ENCODE results near the gene RABGAP1L.
"Not testable (repeated sequence)": the region's sequence is repeated elsewhere in the genome, so short reads cannot be mapped to it uniquely, and the experiment has no call there.

RABGAP1L gene

DNA sequence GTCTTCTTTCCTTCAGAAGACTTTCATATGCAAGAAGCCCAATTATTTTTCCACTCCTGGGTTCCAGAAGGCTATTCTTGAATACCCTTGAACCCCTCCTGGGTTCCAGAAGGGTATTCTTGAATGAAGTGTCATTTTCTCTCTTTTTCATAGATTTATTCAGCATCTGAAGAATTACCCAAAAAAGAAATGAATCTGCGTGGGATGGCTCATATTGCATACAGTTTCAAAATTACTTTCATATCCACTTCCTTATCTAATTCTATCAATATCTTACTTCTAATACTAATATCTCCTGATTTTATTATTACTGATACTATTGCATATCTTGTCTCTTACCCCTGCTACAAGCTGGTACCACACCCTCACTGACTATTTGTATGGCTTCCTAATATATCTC lies 22.6 kb upstream of the RABGAP1L start:
- no peaks in the 10 kb centered on the region for H3K9me2 ChIP-seq (replicated peaks; ENCODE audit: low read depth, low read length)
- no peaks in the 10 kb centered on the region for H3K36me3 ChIP-seq (ENCODE audit: insufficient read depth, low read length)
- no peaks in the 10 kb centered on the region for H3K27me3 ChIP-seq (ENCODE audit: insufficient read depth, low read length, poor library complexity, severe bottlenecking)
- no peaks in the 10 kb centered on the region for H3K4me1 ChIP-seq (ENCODE audit: insufficient read depth, low read length, poor library complexity, severe bottlenecking)
- H3F3A ChIP-seq (ENCODE audit: low read depth): no peaks in the 10 kb centered on the region
- H3K79me2 ChIP-seq (ENCODE audit: insufficient read depth, low read length): no peaks in the 10 kb centered on the region
- no peaks in the 10 kb centered on the region for H4K20me1 ChIP-seq (ENCODE audit: insufficient read depth, low read length, poor library complexity, severe bottlenecking)
- H3K9ac ChIP-seq (ENCODE audit: low read depth, low read length, poor library complexity, severe bottlenecking): no peak overlapping the region
- H3K9me3 ChIP-seq (ENCODE audit: insufficient read depth, low read depth, low read length): no peaks in the 10 kb centered on the region
- TF ChIP-seq CTCF (conservative IDR thresholded peaks at IDR 0.05; ENCODE audit: low read length): no peak
- no peak for TF ChIP-seq EZH2phosphoT487 (IDR thresholded peaks at IDR 0.05; ENCODE audit: borderline replicate concordance)
- H3K4me2 ChIP-seq (ENCODE audit: low read depth, low read length, poor library complexity, severe bottlenecking): no peak overlapping the region
- no peak overlapping the region for H2AFZ ChIP-seq (ENCODE audit: low read length)
- H3K4me3 ChIP-seq (ENCODE audit: low read length, poor library complexity, severe bottlenecking): no peak overlapping the region

- TF ChIP-seq EZH2phosphoT487 (IDR thresholded peaks at IDR 0.05; ENCODE audit: borderline replicate concordance): no peak
- no peak for TF ChIP-seq CTCF (conservative IDR thresholded peaks at IDR 0.05; ENCODE audit: low read length)
- H3K9me3 ChIP-seq (ENCODE audit: insufficient read depth, low read depth, low read length): no peaks in the 10 kb centered on the region
- H3K4me1 ChIP-seq (ENCODE audit: insufficient read depth, low read length, poor library complexity, severe bottlenecking): no peaks in the 10 kb centered on the region
- no peak overlapping the region for H2AFZ ChIP-seq (ENCODE audit: low read length)
- H3K79me2 ChIP-seq (ENCODE audit: insufficient read depth, low read length): no peaks in the 10 kb centered on the region
- H3K4me2 ChIP-seq (ENCODE audit: low read depth, low read length, poor library complexity, severe bottlenecking): no peak overlapping the region
- no peak overlapping the region for H3K9ac ChIP-seq (ENCODE audit: low read depth, low read length, poor library complexity, severe bottlenecking)
- H3K36me3 ChIP-seq (ENCODE audit: insufficient read depth, low read length): no peaks in the 10 kb centered on the region
- H3F3A ChIP-seq (ENCODE audit: low read depth): no peaks in the 10 kb centered on the region
- H3K27me3 ChIP-seq (ENCODE audit: insufficient read depth, low read length, poor library complexity, severe bottlenecking): no peaks in the 10 kb centered on the region
- no peak overlapping the region for H3K4me3 ChIP-seq (ENCODE audit: low read length, poor library complexity, severe bottlenecking)
- H3K9me2 ChIP-seq (replicated peaks; ENCODE audit: low read depth, low read length): no peaks in the 10 kb centered on the region
- no peaks in the 10 kb centered on the region for H4K20me1 ChIP-seq (ENCODE audit: insufficient read depth, low read length, poor library complexity, severe bottlenecking)
Measured at GRCh38 chr1:174142836-174143235, 16.5 kb upstream of the RABGAP1L start.

GRCh38 chr1:174143727-174144396 lies 15.5 kb upstream of the RABGAP1L start:
- not testable (repeated sequence) for H3K9ac ChIP-seq (ENCODE audit: low read depth, low read length, poor library complexity, severe bottlenecking); H3K79me2 ChIP-seq (ENCODE audit: insufficient read depth, low read length); H2AFZ ChIP-seq (ENCODE audit: low read length)

GRCh38 chr1:174144397-174144783 lies 14.9 kb upstream of the RABGAP1L start:
- not testable (repeated sequence) for H3K9ac ChIP-seq (ENCODE audit: low read depth, low read length, poor library complexity, severe bottlenecking); H2AFZ ChIP-seq (ENCODE audit: low read length); H3K4me2 ChIP-seq (ENCODE audit: low read depth, low read length, poor library complexity, severe bottlenecking); H3K4me3 ChIP-seq (ENCODE audit: low read length, poor library complexity, severe bottlenecking); H3K36me3 ChIP-seq (ENCODE audit: insufficient read depth, low read length); H3K9me3 ChIP-seq (ENCODE audit: insufficient read depth, low read depth, low read length); H4K20me1 ChIP-seq (ENCODE audit: insufficient read depth, low read length, poor library complexity, severe bottlenecking); H3K79me2 ChIP-seq (ENCODE audit: insufficient read depth, low read length); H3K4me1 ChIP-seq (ENCODE audit: insufficient read depth, low read length, poor library complexity, severe bottlenecking); H3K9me2 ChIP-seq (replicated peaks; ENCODE audit: low read depth, low read length); H3K27me3 ChIP-seq (ENCODE audit: insufficient read depth, low read length, poor library complexity, severe bottlenecking); H3F3A ChIP-seq (ENCODE audit: low read depth)

More at GRCh38 chr1:174143727-174144396, 15.5 kb upstream of the RABGAP1L start:
- H3K4me3 ChIP-seq (ENCODE audit: low read length, poor library complexity, severe bottlenecking); H3F3A ChIP-seq (ENCODE audit: low read depth); H3K4me1 ChIP-seq (ENCODE audit: insufficient read depth, low read length, poor library complexity, severe bottlenecking); H3K9me3 ChIP-seq (ENCODE audit: insufficient read depth, low read depth, low read length); H3K36me3 ChIP-seq (ENCODE audit: insufficient read depth, low read length); H3K4me2 ChIP-seq (ENCODE audit: low read depth, low read length, poor library complexity, severe bottlenecking); H3K27me3 ChIP-seq (ENCODE audit: insufficient read depth, low read length, poor library complexity, severe bottlenecking); H4K20me1 ChIP-seq (ENCODE audit: insufficient read depth, low read length, poor library complexity, severe bottlenecking); H3K9me2 ChIP-seq (replicated peaks; ENCODE audit: low read depth, low read length): not testable (repeated sequence)
